Glutamatergic neuron (in vitro differentiated cells): Measurements from ENCODE around the gene RAB5B. TPM values are rescaled to one million over a fixed set of nuclear protein-coding genes. Genes with fewer than 3 reads are reported as not detected.

Experiments
- DNase-seq: peaks from one replicate; pipeline ENCODE4 v3.0.0; 2022
- H3K27ac Mint-ChIP-seq: one replicate; pipeline ENCODE4 v1.8.0; 2020; ENCODE audit warnings: mild to moderate bottlenecking, mixed read lengths, inconsistent platforms; ENCODE audit not compliant: unreplicated experiment
- H3K27me3 Mint-ChIP-seq: one replicate; pipeline ENCODE4 v1.8.0; 2020; ENCODE audit warnings: mild to moderate bottlenecking, moderate library complexity, mixed read lengths, inconsistent platforms; ENCODE audit not compliant: unreplicated experiment
- H3K36me3 Mint-ChIP-seq: one replicate; pipeline ENCODE4 v1.8.0; 2020; ENCODE audit warnings: mild to moderate bottlenecking, mixed read lengths, inconsistent platforms; ENCODE audit not compliant: unreplicated experiment
- H3K4me1 Mint-ChIP-seq: one replicate; pipeline ENCODE4 v1.8.0; 2020; ENCODE audit warnings: mild to moderate bottlenecking, low read depth, mixed read lengths, inconsistent platforms; ENCODE audit not compliant: unreplicated experiment
- H3K4me3 Mint-ChIP-seq: one replicate; pipeline ENCODE4 v1.8.0; 2020; ENCODE audit warnings: mild to moderate bottlenecking, mixed read lengths, inconsistent platforms; ENCODE audit not compliant: unreplicated experiment
- H3K9me3 Mint-ChIP-seq: one replicate; pipeline ENCODE4 v1.8.0; 2020; ENCODE audit warnings: mild to moderate bottlenecking, moderate library complexity, mixed read lengths, inconsistent platforms; ENCODE audit not compliant: unreplicated experiment
- CTCF ChIP-seq: fragments of 200-600 bp; sonication (generic); IDR thresholded peaks from one replicate; pipeline ENCODE4 v1.5.0; 2021; ENCODE audit not compliant: partially characterized antibody, unreplicated experiment
- total RNA-seq: library from RNA; stranded (reverse); fragmentation: NEBNext Ultra II Directional; extraction: Animal tissue kit (Norgen Biotek cat#: 25700); gene quantifications from one replicate; pipeline ENCODE4 v1.2.1, GENCODE V29; 2021; ENCODE audit not compliant: unreplicated experiment

The RAB5B gene
- total RNA-seq, 1 donor from 2014 or later = 170 TPM

GRCh38 chr12:55957106-55957859, 16.6 kb upstream of the RAB5B start:
- Mint-ChIP-seq H3K36me3 (no peaks in the 10 kb centered on the region), H3K4me1 (no peaks in the 10 kb centered on the region), H3K9me3 (peaks cover 5% of the 10 kb centered on the region), H3K4me3 (no peak overlapping the region), H3K27ac (no peak overlapping the region), H3K27me3 (peaks cover 3% of the 10 kb centered on the region)
- no peak for TF ChIP-seq CTCF
- DNase-seq = no peak

GRCh38 chr12:55963760-55964159, 10.1 kb upstream of the RAB5B start:
- TF ChIP-seq CTCF = no peak
- Mint-ChIP-seq H3K4me3 (peak overlapping the region; percentile 89), H3K36me3 (no peaks in the 10 kb centered on the region), H3K4me1 (peaks cover 12% of the 10 kb centered on the region), H3K27me3 (peaks cover 10% of the 10 kb centered on the region), H3K27ac (no peak overlapping the region), H3K9me3 (peaks cover 8% of the 10 kb centered on the region)
- no peak for DNase-seq

- no peak for TF ChIP-seq CTCF
- H3K4me1 Mint-ChIP-seq = peaks cover 12% of the 10 kb centered on the region
- peak overlapping the region; percentile 96 for H3K27ac Mint-ChIP-seq
- H3K9me3 Mint-ChIP-seq = peaks cover 8% of the 10 kb centered on the region
- peak overlapping the region; percentile 89 for H3K4me3 Mint-ChIP-seq
- peak; percentile 62 for DNase-seq
- no peaks in the 10 kb centered on the region for H3K36me3 Mint-ChIP-seq
- peaks cover 10% of the 10 kb centered on the region for H3K27me3 Mint-ChIP-seq
Observed at GRCh38 chr12:55965240-55965639, 8.6 kb upstream of the RAB5B start.

DNA sequence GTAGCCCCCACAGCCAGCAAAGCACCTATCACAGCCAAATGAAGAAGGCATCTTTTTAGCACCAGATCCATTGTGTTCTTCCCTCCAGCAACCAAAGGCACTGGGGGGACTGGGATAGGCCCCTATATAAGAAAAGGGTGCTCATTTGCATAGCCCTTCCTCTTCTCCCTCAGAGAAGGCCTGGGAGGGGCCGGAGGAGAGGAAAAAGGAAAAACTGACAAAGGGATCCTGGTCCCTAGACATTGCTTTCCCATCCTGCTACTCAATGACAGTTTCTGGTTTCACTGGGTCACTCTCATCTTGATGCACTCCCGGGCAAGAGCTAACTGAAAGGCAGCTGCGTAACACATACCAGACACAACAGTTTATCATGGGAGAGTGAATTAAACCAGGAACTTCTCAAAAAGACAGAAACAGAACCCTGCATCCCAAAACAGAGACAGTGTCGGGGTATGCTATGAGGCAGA, 7.9 kb upstream of the RAB5B start, which contains the start of gene PMEL:
PMEL (minus strand) TSS at position 102 of the 467 bp plus-strand sequence; CDS start at position 71, 31 bp downstream.
- no peak for TF ChIP-seq CTCF
- Mint-ChIP-seq H3K36me3 (no peaks in the 10 kb centered on the region), H3K4me3 (peak within 1 kb of the TSS; percentile 89), H3K27me3 (peaks cover 10% of the 10 kb centered on the region), H3K4me1 (peaks cover 12% of the 10 kb centered on the region), H3K9me3 (peaks cover 8% of the 10 kb centered on the region), H3K27ac (peak within 1 kb of the TSS; percentile 96)
- DNase-seq = peak; percentile 46

GRCh38 chr12:55966408-55967281, 7.2 kb upstream of the RAB5B start, which contains the start of gene CDK2:
CDK2 (plus strand) TSS chr12:55966830; CDS start chr12:55967009, 179 bp downstream.
- Mint-ChIP-seq H3K4me1 (peaks cover 12% of the 10 kb centered on the region), H3K27ac (peak within 1 kb of the TSS; percentile 96), H3K27me3 (peaks cover 10% of the 10 kb centered on the region), H3K4me3 (peak within 1 kb of the TSS; percentile 89), H3K36me3 (no peaks in the 10 kb centered on the region), H3K9me3 (peaks cover 8% of the 10 kb centered on the region)
- DNase-seq = peak; percentile 92
- no peak for TF ChIP-seq CTCF
